GM12875 (cell line): ENCODE data around the gene CLDN8.

Source experiments
- H3K4me3 ChIP-seq: one replicate; pipeline ENCODE4 v1.5.1; 2011; ENCODE audit warnings: low read depth, low read length, control low read depth
- TF ChIP-seq, protein P1 (sequence below): IDR thresholded peaks from 2 replicates; pipeline ENCODE4 v1.5.1; 2011; ENCODE audit warnings: low read depth, mild to moderate bottlenecking, control low read depth, inconsistent platforms, low read length, moderate library complexity, borderline replicate concordance; ENCODE audit not compliant: insufficient read depth

The CLDN8 gene

DNA sequence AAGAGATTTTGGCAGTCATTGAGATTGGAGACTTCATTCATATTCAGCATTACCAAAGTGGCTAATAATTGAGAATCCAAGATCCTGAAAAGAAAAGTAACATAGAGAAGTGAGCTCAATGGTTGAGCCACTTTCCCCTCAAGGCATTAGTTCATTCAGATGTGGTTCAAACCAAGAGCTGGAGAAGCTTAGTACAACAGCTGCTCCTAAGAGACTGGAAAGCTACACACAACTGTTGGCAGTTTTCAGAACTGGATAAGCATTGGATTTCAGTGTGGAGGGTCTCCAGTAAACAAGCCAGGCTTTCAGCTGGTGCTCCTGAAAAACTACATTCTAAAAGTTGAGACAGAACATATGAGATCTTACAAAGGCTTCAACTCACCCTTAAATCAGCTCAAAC lies 29.2 kb upstream of the CLDN8 start:
- no peak overlapping the region for H3K4me3 ChIP-seq
- TF ChIP-seq, protein P1, sequence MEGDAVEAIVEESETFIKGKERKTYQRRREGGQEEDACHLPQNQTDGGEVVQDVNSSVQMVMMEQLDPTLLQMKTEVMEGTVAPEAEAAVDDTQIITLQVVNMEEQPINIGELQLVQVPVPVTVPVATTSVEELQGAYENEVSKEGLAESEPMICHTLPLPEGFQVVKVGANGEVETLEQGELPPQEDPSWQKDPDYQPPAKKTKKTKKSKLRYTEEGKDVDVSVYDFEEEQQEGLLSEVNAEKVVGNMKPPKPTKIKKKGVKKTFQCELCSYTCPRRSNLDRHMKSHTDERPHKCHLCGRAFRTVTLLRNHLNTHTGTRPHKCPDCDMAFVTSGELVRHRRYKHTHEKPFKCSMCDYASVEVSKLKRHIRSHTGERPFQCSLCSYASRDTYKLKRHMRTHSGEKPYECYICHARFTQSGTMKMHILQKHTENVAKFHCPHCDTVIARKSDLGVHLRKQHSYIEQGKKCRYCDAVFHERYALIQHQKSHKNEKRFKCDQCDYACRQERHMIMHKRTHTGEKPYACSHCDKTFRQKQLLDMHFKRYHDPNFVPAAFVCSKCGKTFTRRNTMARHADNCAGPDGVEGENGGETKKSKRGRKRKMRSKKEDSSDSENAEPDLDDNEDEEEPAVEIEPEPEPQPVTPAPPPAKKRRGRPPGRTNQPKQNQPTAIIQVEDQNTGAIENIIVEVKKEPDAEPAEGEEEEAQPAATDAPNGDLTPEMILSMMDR = no peak

- H3K4me3 ChIP-seq = no peak overlapping the region
- TF ChIP-seq, protein P1 = no peak
Observed at GRCh38 chr21:30243691-30244090, 27.8 kb upstream of the CLDN8 start.

GRCh38 chr21:30240661-30241060 lies 24.8 kb upstream of the CLDN8 start:
- H3K4me3 ChIP-seq = no peak overlapping the region
- TF ChIP-seq, protein P1 = no peak

DNA sequence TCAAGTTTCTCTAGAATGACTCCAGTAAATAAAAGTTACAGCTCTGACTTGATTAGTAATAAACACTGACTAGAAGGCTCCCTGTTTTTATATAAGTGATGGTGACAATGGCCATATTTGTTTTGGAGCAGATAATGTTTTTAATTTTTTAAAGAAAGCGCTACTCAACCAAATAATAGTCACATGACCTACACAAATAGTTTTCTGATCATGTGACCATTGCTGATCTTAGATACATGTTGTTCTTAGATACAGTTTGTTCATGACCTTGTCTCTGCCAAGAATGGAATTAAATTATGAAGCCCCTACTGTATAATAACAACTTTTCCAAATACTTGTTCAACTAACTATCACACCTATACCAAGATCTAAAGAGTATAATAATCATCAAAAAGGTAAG lies 22.3 kb upstream of the CLDN8 start:
- TF ChIP-seq, protein P1 = no peak
- H3K4me3 ChIP-seq = no peak overlapping the region

DNA sequence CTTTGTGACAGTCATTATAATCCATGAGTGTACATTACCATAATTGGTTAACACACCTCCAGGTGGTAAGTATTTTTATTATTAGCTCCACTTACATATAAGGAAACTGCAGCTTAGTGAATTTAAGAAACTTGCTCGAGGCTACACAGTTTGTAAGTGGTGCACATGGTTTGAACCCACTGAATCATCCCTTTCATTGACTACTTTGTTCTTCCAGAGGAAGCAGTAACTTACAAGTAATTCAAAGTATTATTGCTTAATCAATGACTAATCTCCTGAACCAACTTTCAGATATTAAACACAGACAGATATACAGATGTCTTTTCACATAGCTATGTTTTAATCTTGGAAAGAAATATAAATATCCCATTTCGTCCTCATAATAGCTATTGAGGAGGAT lies 18.7 kb upstream of the CLDN8 start:
- TF ChIP-seq, protein P1 = no peak
- no peak overlapping the region for H3K4me3 ChIP-seq

DNA sequence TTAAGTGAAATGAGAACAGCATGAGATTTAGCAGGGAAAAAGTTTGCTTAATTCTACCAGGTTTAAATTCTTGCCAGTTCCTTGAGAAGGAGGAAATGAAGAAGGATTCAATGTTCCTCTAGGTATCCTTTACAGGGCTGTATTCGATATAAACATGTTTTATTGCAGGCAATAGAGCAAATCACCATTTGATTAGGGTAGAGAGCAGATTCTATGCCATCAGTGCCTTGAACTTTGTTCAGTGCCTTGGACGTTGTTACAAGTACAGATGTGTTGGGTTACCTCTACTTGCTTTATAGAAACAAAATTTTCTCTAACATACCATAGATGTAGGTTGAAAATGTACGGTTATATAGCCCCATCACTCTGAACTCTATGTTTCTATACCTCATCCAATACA lies 18.2 kb upstream of the CLDN8 start:
- TF ChIP-seq, protein P1 = no peak
- no peak overlapping the region for H3K4me3 ChIP-seq

DNA sequence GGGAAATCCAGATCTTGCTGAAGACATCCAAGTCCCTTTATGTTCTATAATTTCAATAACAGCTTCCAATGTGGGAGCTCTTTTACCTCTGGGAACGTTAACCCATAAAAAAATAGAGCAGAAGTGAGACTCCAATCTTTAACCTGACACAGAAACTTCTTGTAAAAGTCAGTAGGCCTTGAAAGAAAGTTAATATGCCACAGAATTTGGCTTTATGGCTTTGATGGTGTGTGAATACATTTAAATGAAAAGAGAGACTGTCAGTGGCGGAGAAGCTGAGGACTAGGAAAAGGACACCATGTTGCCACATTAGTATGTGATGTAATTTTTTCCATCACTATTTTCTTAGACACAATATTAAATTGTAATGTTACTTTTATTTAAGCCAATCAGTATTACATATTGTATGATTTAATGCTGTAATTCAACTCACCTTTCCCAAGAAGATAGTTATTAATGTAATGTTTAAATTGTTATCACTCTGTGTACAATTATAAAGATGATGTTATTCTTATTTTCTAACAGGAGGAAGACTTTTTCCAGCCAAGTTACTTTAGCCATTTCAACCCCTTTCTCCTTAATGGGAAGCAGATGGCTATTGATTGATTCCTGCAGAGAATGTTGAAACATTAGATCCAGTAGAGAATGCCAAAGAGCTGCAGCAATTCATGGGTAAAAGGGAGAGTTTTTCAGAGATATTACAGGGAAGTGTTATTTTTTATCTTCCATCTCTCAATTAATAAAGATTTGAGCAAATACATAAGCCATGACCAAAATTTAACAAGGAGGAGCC lies 17.5 kb upstream of the CLDN8 start:
- H3K4me3 ChIP-seq = no peak overlapping the region
- TF ChIP-seq, protein P1 = no peak
